Choroid plexus epithelial cell (primary cell): ENCODE data around the gene PDE10A.

Experiments
- DNase-seq: peaks from one replicate; pipeline ENCODE4 v3.0.0-alpha.2; 2010; ENCODE audit warnings: low read depth
- H3K4me3 ChIP-seq: 2 replicates; pipeline ENCODE4 v1.5.1; 2011; ENCODE audit warnings: low read depth, mild to moderate bottlenecking, control low read depth, low read length, moderate library complexity
- TF ChIP-seq, protein P1 (sequence below): conservative IDR thresholded peaks from 2 replicates; pipeline ENCODE4 v1.5.1; 2011; ENCODE audit warnings: low read depth, mild to moderate bottlenecking, control low read depth, inconsistent platforms, low read length, moderate library complexity

Gene PDE10A

DNA sequence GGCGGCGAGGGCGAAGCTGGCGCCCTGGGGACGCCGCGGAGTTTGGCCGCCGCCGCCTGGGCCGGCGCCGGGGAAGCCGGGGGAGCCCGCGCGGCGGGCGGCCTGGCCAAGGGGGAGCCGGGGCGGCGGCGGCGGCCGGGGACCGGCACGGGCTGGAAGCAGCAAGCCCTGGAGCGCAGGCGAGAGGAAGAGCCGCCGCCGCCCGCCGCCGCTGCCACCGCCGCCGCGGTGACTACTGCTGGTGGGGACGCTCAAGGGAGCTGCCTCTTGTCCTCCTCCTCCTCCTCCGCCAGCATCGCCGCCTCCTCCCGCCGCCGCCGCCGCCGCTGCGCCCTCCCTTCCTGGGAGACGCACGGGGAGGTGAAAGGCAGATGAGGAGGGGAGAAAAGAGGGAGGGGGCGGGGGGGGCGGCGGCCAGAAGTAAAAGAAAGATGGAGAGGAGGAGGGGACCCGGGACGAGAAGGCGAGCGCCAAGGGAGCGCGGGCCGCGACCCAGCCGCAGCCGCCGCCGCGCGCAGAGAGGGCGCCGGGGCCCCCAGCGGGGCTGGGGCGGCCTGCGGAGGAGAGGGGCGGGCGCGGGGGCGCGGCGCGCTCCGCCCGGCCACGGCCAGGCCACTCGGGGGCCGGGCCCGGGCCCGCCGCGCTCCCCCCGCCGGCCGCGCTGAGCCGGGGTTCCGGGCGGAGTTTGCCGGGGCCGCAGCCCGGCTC, 846 bp downstream of the PDE10A start:
- peak; percentile 52 for DNase-seq
- H3K4me3 ChIP-seq = peak overlapping the region; percentile 77
- TF ChIP-seq, protein P1, sequence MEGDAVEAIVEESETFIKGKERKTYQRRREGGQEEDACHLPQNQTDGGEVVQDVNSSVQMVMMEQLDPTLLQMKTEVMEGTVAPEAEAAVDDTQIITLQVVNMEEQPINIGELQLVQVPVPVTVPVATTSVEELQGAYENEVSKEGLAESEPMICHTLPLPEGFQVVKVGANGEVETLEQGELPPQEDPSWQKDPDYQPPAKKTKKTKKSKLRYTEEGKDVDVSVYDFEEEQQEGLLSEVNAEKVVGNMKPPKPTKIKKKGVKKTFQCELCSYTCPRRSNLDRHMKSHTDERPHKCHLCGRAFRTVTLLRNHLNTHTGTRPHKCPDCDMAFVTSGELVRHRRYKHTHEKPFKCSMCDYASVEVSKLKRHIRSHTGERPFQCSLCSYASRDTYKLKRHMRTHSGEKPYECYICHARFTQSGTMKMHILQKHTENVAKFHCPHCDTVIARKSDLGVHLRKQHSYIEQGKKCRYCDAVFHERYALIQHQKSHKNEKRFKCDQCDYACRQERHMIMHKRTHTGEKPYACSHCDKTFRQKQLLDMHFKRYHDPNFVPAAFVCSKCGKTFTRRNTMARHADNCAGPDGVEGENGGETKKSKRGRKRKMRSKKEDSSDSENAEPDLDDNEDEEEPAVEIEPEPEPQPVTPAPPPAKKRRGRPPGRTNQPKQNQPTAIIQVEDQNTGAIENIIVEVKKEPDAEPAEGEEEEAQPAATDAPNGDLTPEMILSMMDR = no peak

DNA sequence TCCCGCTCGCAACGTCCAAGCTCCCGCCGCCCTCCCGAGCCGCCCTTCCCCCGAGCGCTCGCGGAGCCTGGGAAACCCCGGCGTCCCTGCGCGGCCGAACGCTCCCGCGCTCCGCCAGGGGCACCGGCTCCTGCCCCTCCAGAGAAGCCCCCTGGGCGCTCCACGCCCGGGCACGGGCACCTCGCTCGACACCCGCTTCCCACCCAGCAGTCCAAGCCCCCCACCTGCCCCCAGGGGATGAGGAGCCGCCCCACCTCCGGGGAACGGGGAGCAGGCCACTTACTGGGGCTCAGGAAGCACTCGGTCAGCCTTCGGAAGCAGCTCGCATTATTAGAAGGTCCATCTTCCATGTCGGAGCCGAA, 1.4 kb downstream of the PDE10A start:
- TF ChIP-seq, protein P1 = no peak
- peak overlapping the region; percentile 77 for H3K4me3 ChIP-seq
- no peak for DNase-seq

DNA sequence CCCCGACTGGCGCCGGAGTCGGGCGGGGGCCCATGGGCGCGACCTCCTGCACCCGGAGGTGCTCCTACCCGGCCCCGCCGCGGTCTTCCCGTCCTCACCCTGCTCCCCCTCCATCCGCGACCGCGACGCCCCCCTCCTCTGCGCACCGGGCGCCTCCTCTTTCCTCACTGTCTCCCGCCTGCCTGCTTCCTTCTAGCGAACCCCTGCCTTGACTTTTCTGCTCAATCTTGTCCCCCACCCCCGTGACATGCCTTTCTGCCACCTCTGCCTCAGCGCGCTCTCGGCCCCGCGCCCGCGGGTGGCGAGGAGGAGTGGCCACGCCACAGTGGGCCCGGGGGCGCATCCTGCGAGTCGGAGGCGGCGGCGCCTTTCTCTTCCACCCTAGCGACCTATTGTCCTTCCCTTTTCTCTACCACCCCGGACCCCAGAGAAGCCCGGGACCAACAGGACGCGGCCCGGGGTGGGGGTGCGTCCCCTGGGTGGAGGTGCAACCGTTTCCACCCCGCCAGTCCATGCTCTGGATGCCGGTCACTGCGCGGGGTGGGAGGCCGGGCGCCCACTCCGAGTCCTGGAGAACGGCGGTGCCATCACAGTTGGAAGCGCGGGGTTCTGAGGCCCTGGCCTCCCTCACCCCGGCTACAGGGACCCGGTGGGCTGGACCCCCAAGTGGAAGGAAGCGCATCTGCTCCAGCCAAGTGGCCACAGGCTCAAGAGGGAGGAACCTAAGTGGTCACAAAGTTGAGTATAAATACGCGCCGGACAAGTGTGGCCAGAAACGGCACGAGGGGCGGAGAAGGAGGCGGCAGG, 2.0 kb downstream of the PDE10A start:
- H3K4me3 ChIP-seq = peak overlapping the region; percentile 77
- DNase-seq = peak; percentile 47

DNA sequence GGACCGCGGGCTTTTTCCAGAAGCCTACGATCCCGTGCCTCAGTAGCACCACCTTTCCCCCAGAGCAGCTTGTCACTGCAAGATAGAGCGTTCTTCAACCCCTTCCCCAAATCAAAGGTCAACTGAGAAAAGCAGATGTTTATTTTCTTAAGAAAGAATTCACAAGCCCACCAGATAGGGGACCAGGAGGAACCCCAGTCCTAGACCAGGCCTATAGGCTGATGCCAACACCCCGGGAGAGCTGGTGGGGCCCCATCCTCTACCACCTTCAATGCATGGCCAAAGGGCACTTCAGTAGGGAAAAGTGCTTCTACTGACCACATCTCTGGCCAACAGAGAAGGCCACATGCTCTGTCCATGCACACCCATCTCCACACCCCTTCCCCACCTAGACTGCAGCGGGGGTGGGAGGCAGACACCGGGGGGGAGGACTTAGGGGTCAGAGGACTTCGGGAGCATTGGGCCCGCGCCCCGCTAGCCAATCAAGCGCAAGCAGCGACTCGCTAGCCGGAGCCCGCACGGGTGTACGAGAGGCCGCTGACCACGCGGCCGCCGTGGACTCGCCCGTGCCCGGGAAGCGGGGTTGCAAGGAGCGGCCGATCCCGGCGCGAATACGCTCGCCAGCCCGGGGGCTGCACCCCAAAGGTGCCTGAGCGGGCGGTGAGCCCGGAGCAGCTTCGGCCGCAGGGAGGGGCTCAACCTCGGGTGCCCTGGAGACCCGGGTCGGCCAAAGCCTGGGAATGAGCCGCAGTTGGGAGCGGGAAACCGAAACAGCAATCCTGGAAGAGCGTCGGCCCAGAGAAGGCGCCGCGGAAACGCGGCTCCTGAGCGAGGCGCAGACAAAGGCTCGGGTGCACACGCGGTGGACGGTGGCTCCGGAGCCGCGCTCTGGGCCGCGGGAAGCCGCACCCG, 2.8 kb downstream of the PDE10A start:
- no peak for DNase-seq
- TF ChIP-seq, protein P1 = no peak
- H3K4me3 ChIP-seq = peak overlapping the region; percentile 77

More for the DNA sequence above, 2.0 kb downstream of the PDE10A start:
- TF ChIP-seq, protein P1 = no peak

DNA sequence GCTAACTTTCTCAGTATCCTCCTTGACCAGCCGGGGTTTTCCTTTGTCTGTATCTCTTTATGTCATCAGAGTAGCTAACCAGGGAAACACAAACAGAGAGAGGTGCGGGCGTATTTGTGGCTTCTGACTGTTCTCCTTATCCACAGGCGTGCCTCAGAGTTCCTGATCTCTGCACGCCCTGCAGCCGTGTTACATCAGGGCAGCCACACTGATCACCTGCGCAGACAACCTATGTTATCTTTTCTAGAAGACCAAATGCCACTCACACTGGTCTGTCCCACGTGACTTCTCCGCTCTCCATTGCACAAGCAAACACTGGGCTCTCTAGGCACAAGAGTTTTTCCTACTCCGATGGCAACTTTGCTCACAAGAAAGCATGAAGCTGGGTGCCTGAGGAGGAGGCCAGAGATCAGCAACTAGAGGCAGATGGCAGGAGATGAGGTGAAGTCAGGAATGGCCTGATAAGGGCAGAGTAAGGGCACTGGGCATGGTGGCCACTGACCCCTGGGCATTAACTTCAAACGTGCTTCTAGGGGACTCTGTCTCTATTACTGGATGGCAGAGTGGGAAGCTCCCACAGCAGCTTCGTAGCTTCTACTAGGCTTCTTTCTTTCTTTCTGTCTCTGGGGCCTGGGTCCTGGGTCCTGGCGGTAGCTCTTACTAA, 4.5 kb downstream of the PDE10A start:
- H3K4me3 ChIP-seq = no peak overlapping the region
- TF ChIP-seq, protein P1 = no peak
- DNase-seq = no peak

DNA sequence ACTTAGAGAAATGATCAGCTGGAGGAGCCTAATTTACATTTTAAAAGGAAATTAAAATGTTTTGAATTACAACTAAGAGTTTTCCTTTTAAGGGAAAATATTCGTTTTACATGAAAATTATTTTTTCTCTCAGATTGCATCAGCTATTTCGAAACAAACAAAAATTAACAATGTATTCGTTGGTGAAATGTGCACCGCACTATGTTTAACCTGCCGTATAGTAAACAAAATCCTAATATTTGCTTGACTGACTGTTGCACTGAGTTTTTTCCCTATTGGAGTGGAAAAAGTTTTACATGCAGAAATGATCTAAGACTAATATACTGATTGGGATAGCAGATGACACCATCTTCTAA, 5.7 kb downstream of the PDE10A start:
- TF ChIP-seq, protein P1 = no peak
- DNase-seq = no peak
- no peak overlapping the region for H3K4me3 ChIP-seq
